ENCODE data around the gene S100A12. TPM values are rescaled to one million over a fixed set of nuclear protein-coding genes. Genes with fewer than 3 reads are reported as not detected.

S100A12 gene
- total RNA-seq, 2 experiments from 2014 or later, result 4.0 to 5.5 TPM

DNA sequence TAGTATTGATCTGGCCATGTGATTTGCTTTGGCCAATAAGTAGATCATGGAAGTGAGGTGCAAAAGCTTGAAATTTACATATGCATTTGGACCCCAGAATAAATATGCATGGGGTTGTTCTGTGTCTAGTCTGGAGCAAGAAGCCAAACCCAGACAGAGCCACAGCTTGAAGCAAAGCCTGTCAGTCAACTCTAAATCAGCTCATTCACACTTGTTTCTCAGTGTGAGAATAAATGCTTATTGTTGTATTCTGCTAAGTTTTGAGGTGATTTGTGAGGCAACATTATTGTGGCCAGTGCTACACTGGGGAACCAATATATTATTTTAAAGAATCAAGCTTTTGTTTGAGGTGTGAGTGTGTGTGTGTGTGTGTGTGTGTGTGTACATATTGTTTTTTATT lies 50.5 kb downstream of the S100A12 start:
- no peak for DNase-seq

More for the DNA sequence above, 50.5 kb downstream of the S100A12 start:
- no peaks in the 10 kb centered on the region for H3K36me3 ChIP-seq (ENCODE audit: insufficient read depth, low read length)
- Mint-ChIP-seq H3K4me1 (ENCODE audit: low read depth) (no peaks in the 10 kb centered on the region), H3K9me3 (peaks cover 20% of the 10 kb centered on the region), H3K27ac (no peak overlapping the region), H3K36me3 (ENCODE audit: low read depth) (no peaks in the 10 kb centered on the region), H3K4me3 (no peak overlapping the region), H3K27me3 (peaks cover 2% of the 10 kb centered on the region)
- no peak for TF ChIP-seq CTCF (IDR thresholded peaks at IDR 0.05)
- no peaks in the 10 kb centered on the region for H3K4me1 ChIP-seq (ENCODE audit: insufficient read depth, low read length)
- ChIA-PET POLR2A (no interaction called here), CTCF (no interaction called here)
- H3K9me3 ChIP-seq (ENCODE audit: control insufficient read depth in 1 of 2, insufficient read depth in 1 of 2, low read length in 2 of 2), result peaks cover 10 to 22% of the 10 kb centered on the region in 2 experiments
- H3K27me3 ChIP-seq (ENCODE audit: control insufficient read depth in 1 of 2, insufficient read depth in 2 of 2, low read length in 2 of 2), result peaks cover 2 to 9% of the 10 kb centered on the region in 2 experiments
- H3K27ac ChIP-seq (ENCODE audit: low read depth in 1 of 2, low read length in 2 of 2), result no peak overlapping the region
- ATAC-seq (ENCODE audit: poor library complexity), result no peak
- H3K4me3 ChIP-seq (ENCODE audit: low read length), result no peak overlapping the region
- intact Hi-C loops (cut with DNase I, micrococcal nuclease), result no loop called here

Other genes starting within 250 kb of the S100A12 start
- gene SPRR2G, start 224.7 kb downstream of the S100A12 start, total RNA-seq, result not detected
- not detected for gene LELP1, start 172.2 kb downstream of the S100A12 start, total RNA-seq
- not detected for gene PRR9, start 158.0 kb downstream of the S100A12 start, total RNA-seq
- gene LORICRIN, start 115.9 kb downstream of the S100A12 start, total RNA-seq, result not detected
- gene PGLYRP3, start 62.7 kb downstream of the S100A12 start, total RNA-seq, result not detected
- gene PGLYRP4, start 26.8 kb downstream of the S100A12 start, total RNA-seq, result not detected
- 10 to 100 TPM; 35.3 to 43.6 TPM for gene S100A9, start 17.8 kb downstream of the S100A12 start, total RNA-seq
- 10 to 100 TPM; 21.0 to 23.8 TPM for gene S100A8, start 15.5 kb upstream of the S100A12 start, total RNA-seq
- gene S100A7A, start 40.9 kb upstream of the S100A12 start, total RNA-seq, result not detected
- gene S100A7, start 85.0 kb upstream of the S100A12 start, total RNA-seq, result not detected
- 100 to 1,000 TPM; 172 to 175 TPM for gene S100A6, start 160.4 kb upstream of the S100A12 start, total RNA-seq
- gene S100A5, start 165.3 kb upstream of the S100A12 start, total RNA-seq, result 1 to 10 TPM in 1 of 2 experiments, under 1 TPM in 1; 0.80 to 1.3 TPM
- 100 to 1,000 TPM; 297 to 299 TPM for gene S100A4, start 170.2 kb upstream of the S100A12 start, total RNA-seq
- gene S100A3, start 173.6 kb upstream of the S100A12 start, total RNA-seq, result not detected
- gene S100A2, start 190.2 kb upstream of the S100A12 start, total RNA-seq, result not detected
- not detected for gene S100A16, start 237.5 kb upstream of the S100A12 start, total RNA-seq
- not detected for gene S100A14, start 240.7 kb upstream of the S100A12 start, total RNA-seq

All from CD4-positive, alpha-beta T cell (primary cell).